Breast epithelium (tissue), 4 donors: Measurements from ENCODE around the gene BCAN. TPM values are rescaled to one million over a fixed set of nuclear protein-coding genes. Genes with fewer than 3 reads are reported as not detected.
A peak's percentile ranks its signal among the peaks of the same experiment; 100 is the strongest.

Experiments used
- DNase-seq, 2 donors: peaks; one replicate each; pipeline ENCODE4 v3.0.0-alpha.2; 2019; ENCODE audit warnings: low spot score in 2 of 2
- H3K27ac ChIP-seq, 2 donors: fragments of 200-600 bp; sonication (generic) in 1 of 2; one replicate each; pipeline ENCODE4 v1.5.1; 2016 to 2019; ENCODE audit warnings: mild to moderate bottlenecking in 1 of 2
- H3K27me3 ChIP-seq, 2 donors: fragments of 200-600 bp; sonication (generic) in 1 of 2; one replicate each; pipeline versions ENCODE4 v1.5.1 to v1.6.0; 2017 to 2019; ENCODE audit warnings: control low read depth in 1 of 2, mild to moderate bottlenecking in 1 of 2
- H3K36me3 ChIP-seq: fragments of 200-600 bp; one replicate; pipeline ENCODE4 v1.5.1; 2019
- H3K4me1 ChIP-seq, 2 donors: fragments of 200-600 bp; sonication (generic); one replicate each; pipeline ENCODE4 v1.5.1; 2016 to 2019; ENCODE audit warnings: control low read depth in 1 of 2
- H3K4me3 ChIP-seq, 3 donors: fragments of 200-600 bp; sonication (generic); 1 replicate in 2 of 3; 2 replicates in 1 of 3; pipeline ENCODE4 v1.5.1; 2016 to 2019; ENCODE audit warnings: mild to moderate bottlenecking in 3 of 3, moderate library complexity in 2 of 3
- H3K9me3 ChIP-seq, 2 donors: fragments of 200-600 bp; sonication (generic) in 1 of 2; one replicate each; pipeline ENCODE4 v1.5.1; 2016 to 2019; ENCODE audit warnings: control low read depth in 1 of 2
- POLR2A ChIP-seq: fragments of 450-650 bp; IDR thresholded peaks from one replicate; pipeline ENCODE4 v1.6.1; 2016; ENCODE audit warnings: antibody characterized with exemption, mild to moderate bottlenecking, moderate library complexity
- POLR2AphosphoS5 ChIP-seq, 3 donors: sonication (generic); formaldehyde crosslinking; IDR thresholded peaks; one replicate each; pipeline ENCODE4 v1.6.1; 2017; ENCODE audit warnings: antibody characterized with exemption in 3 of 3
- intact Hi-C: fragments of 100-400 bp; cut with DNase I; formaldehyde crosslinking; loops from one replicate; pipeline ENCODE4 v1.15.1; 2023; ENCODE audit warnings: low total_unique reads
- total RNA-seq, 3 donors: library from RNA; depleted of rRNA; stranded (reverse); fragments of >200 nt; gene quantifications; one replicate each; pipeline ENCODE4 v1.1.0, GENCODE V29; 2016
- TF ChIP-seq, protein P1 (sequence below), 3 donors: fragments of 450-650 bp; IDR thresholded peaks; one replicate each; pipeline ENCODE4 v1.5.1; 2016 to 2017; ENCODE audit warnings: antibody characterized with exemption in 3 of 3, mild to moderate bottlenecking in 3 of 3, moderate library complexity in 3 of 3

The BCAN gene
- total RNA-seq, 3 donors from 2014 or later, result 0.44 TPM; not detected in 2

DNA sequence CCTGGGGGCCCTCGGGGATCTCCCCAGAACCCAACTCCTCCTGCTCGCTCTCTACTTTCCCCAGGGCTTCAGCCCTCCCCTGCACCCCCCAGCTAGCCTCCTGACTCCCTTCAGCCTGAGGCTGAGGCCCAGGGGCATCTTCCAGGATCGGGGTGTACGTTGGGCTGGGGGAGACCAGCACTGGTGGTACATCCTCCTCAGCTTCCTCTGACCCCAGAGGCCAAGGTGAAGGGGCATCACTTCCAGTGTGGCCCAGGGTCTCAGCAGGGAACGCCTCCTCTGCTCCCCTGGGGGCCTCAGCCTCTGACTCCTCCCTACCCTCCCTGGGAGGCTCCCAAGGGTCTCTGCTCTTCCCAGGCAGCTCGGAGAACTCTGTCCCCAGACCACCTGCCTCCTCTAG, 28.4 kb downstream of the BCAN start:
- TF ChIP-seq, protein P1, sequence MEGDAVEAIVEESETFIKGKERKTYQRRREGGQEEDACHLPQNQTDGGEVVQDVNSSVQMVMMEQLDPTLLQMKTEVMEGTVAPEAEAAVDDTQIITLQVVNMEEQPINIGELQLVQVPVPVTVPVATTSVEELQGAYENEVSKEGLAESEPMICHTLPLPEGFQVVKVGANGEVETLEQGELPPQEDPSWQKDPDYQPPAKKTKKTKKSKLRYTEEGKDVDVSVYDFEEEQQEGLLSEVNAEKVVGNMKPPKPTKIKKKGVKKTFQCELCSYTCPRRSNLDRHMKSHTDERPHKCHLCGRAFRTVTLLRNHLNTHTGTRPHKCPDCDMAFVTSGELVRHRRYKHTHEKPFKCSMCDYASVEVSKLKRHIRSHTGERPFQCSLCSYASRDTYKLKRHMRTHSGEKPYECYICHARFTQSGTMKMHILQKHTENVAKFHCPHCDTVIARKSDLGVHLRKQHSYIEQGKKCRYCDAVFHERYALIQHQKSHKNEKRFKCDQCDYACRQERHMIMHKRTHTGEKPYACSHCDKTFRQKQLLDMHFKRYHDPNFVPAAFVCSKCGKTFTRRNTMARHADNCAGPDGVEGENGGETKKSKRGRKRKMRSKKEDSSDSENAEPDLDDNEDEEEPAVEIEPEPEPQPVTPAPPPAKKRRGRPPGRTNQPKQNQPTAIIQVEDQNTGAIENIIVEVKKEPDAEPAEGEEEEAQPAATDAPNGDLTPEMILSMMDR (IDR thresholded peaks at IDR 0.05), result no peak
- TF ChIP-seq POLR2AphosphoS5 (IDR thresholded peaks at IDR 0.05) (no peak), POLR2A (no peak)
- no peaks in the 10 kb centered on the region for H3K36me3 ChIP-seq
- peaks cover 22 to 24% of the 10 kb centered on the region in 2 donors for H3K4me1 ChIP-seq
- H3K27ac ChIP-seq, result peak overlapping the region; percentile 86 to 96
- H3K9me3 ChIP-seq, result no peaks in the 10 kb centered on the region
- DNase-seq, result no peak
- intact Hi-C loops, result no loop called here
- H3K27me3 ChIP-seq, result no peaks in the 10 kb centered on the region
- no peak overlapping the region for H3K4me3 ChIP-seq

DNA sequence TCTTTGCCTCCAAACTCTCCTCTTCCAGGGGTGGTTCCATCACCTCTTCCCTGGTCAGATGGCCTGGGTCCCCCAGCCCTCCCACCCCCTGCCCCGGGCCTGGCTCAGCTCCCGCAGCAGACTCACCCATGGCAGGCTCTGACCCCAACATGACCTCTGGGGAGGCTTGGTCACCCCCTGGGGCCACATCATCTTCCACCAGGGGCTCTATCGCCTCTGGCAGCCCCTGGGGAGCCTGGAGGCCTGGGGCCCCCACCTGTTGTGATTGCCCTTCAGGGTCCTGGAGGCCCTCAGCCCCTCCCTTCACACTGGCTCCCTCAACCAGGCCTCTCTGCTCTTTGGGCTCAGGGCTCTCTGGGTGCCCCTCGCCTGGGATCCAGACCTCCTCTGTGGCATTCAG, 28.9 kb downstream of the BCAN start:
- H3K4me1 ChIP-seq, result peaks cover 22 to 24% of the 10 kb centered on the region in 2 donors
- DNase-seq, result no peak
- H3K9me3 ChIP-seq, result no peaks in the 10 kb centered on the region
- no peaks in the 10 kb centered on the region for H3K27me3 ChIP-seq
- intact Hi-C loops, result no loop called here
- peak overlapping the region; percentile 86 to 96 for H3K27ac ChIP-seq
- H3K36me3 ChIP-seq, result no peaks in the 10 kb centered on the region
- no peak overlapping the region for H3K4me3 ChIP-seq
- TF ChIP-seq POLR2A, result no peak
- TF ChIP-seq POLR2AphosphoS5 (IDR thresholded peaks at IDR 0.05), result no peak

DNA sequence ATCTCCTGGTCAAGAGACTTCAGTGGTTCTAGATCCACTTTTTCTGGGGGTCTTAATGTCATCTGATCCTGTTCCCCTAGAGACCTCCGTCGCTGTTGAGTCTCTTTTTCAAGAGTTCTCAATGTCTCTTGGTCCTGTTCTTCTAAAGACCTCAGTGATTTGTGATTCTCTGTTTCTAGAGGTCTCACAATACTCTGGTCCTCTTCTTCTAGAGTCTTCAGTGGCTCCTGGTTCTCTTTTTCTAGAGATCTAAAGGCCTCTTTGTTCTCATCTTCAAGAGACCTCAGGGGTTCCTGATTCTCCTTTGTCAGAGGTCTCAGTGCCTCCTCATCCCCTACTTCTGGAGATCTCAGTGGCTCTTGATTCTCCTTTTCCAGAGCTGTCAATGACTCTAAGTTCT, 29.9 kb downstream of the BCAN start:
- Histone ChIP-seq H3K4me3 (no peak overlapping the region), H3K27ac (no peak overlapping the region), H3K4me1 (peaks cover 22 to 25% of the 10 kb centered on the region in 2 donors), H3K9me3 (no peaks in the 10 kb centered on the region), H3K27me3 (peaks cover 0 to 2% of the 10 kb centered on the region in 2 donors), H3K36me3 (no peaks in the 10 kb centered on the region)
- DNase-seq, result no peak
- intact Hi-C loops, result no loop called here
- TF ChIP-seq POLR2A (no peak), POLR2AphosphoS5 (IDR thresholded peaks at IDR 0.05) (no peak)
- TF ChIP-seq, protein P1 (IDR thresholded peaks at IDR 0.05), result no peak

DNA sequence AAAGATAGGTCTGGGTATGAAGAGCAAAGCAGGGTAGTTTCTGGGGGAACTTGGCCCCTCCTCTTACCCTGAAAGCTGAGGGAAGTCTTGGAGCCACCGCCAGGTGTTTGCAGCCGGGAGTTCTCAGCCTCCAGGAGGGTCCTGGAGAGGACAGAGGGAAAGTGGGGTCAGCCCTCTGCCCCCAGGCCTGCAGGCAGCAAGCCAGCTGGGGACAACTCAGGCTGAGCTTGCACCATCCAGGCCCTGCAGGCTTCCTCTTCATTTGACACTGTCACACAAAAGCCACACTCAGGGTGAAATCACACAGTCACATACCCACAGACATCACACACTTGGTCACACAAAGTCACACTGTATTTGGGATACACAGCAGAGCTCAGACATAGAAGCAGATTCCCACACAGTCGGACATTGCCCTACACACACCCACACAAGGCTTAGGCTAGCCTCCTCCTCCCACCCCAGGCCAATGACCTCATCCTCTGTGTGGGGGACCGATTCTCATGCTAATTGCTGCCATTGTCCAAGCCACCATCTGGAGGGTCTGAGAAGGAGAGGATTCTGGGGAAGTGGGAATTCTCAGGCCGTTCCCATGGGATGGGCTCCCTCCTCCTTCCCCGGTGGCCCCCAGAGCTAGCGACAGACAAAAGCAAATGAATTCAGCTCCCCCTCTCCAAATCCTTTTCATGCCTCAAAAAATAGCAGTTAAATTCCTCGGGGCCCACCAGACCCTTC, 31.6 kb downstream of the BCAN start:
- Histone ChIP-seq H3K27ac (peak overlapping the region; percentile 79 to 81), H3K27me3 (peaks cover 0 to 4% of the 10 kb centered on the region in 2 donors), H3K4me3 (peak overlapping the region in 2 of 3 donors; percentile 63 to 76), H3K4me1 (peaks cover 8 to 31% of the 10 kb centered on the region in 2 donors), H3K36me3 (no peaks in the 10 kb centered on the region), H3K9me3 (no peaks in the 10 kb centered on the region)
- no peak for DNase-seq
- intact Hi-C loops, result no loop called here
- TF ChIP-seq POLR2AphosphoS5 (IDR thresholded peaks at IDR 0.05), result no peak
- TF ChIP-seq, protein P1 (IDR thresholded peaks at IDR 0.05), result no peak
- no peak for TF ChIP-seq POLR2A

DNA sequence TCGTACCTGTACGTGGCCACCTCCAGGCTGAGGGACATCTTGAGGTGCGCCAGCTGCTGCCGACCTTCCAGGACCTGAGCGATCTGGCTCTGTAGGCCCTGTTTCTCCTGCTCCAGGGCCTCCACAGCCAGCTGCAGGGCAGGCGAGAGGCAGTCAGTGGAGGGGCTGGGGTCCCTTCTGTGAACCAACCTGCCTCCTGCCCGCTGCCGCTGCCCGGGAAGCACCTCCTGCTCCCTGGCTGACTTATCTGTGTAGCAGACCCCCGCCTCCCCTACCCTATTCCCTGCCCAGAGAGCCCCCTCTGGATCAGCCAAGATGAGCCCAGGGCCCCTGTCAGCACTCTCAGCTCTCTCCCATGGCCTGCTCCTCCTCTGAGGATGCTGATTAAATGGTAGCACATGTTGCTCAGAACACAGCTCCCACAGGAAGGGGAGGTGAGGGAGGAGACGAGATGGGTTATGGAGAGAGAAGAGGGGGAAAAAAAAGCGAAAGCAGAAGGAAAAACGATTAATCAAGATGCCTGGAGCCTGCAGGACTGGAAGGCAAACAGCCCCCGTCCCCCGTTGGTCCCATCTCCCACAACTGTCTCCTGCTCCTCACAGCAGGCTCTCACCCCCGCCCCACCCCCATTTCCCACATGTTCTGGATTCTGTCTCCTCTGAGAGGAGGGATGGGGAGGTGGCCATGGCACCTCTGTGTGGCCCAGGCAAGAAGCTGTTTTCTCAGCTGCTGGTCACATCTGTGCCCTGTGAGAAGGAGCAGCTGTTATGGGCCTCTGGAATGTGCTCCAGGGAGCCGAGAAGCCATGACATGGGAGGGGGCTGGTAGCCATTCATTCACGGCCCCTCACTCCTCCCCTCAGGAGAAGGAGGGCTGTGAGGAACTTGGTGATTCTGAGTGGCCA, 33.5 kb downstream of the BCAN start:
- H3K4me1 ChIP-seq, result peaks cover 5 to 24% of the 10 kb centered on the region in 2 donors
- TF ChIP-seq POLR2A (no peak), POLR2AphosphoS5 (IDR thresholded peaks at IDR 0.05) (no peak)
- TF ChIP-seq, protein P1 (IDR thresholded peaks at IDR 0.05), result no peak
- H3K36me3 ChIP-seq, result no peaks in the 10 kb centered on the region
- DNase-seq, result no peak
- H3K4me3 ChIP-seq, result peak overlapping the region; percentile 49 to 76 (median 63)
- H3K9me3 ChIP-seq, result no peaks in the 10 kb centered on the region
- intact Hi-C loops, result no loop called here
- H3K27me3 ChIP-seq, result peaks cover 0 to 4% of the 10 kb centered on the region in 2 donors
- peak overlapping the region; percentile 79 to 81 for H3K27ac ChIP-seq
